Limb (tissue), 2 donors: ENCODE results near the gene TTC9C.
"Not testable (repeated sequence)": the region's sequence is repeated elsewhere in the genome, so short reads cannot be mapped to it uniquely, and the experiment has no call there.

Experiments
- DNase-seq, 2 donors: peaks; one replicate each; pipeline ENCODE4 v3.0.0-alpha.2; 2016; ENCODE audit errors: extremely low spot score in 2 of 2

Gene TTC9C

GRCh38 chr11:62728171-62728988 lies at the start of gene TTC9C:
Gene TTC9C (plus strand): TSS chr11:62728486. CDS start chr11:62728849, 363 bp downstream.
- peak; percentile 87 to 90 for DNase-seq

- DNase-seq, result peak; percentile 90 to 94
These were observed 49.3 kb upstream of the TTC9C start, which contains the start of gene UBXN1 for GRCh38 chr11:62678770-62679696. Gene UBXN1 (minus strand): TSS chr11:62679073. CDS start chr11:62678923, 150 bp downstream.

GRCh38 chr11:62680825-62681240 lies 47.5 kb upstream of the TTC9C start:
- peak in 1 of 2 donors; percentile 43 for DNase-seq

GRCh38 chr11:62682518-62682917 lies 45.8 kb upstream of the TTC9C start:
- DNase-seq, result no peak

GRCh38 chr11:62687508-62688396 lies 40.5 kb upstream of the TTC9C start:
- peak in 1 of 2 donors; percentile 53 for DNase-seq

GRCh38 chr11:62688491-62688890 lies 39.8 kb upstream of the TTC9C start:
- no peak for DNase-seq

GRCh38 chr11:62689421-62690183 lies 38.7 kb upstream of the TTC9C start, which contains the start of gene LRRN4CL:
Gene LRRN4CL (minus strand): TSS chr11:62689530. CDS start chr11:62688508, 1,022 bp downstream.
- DNase-seq, result peak; percentile 78 to 89

GRCh38 chr11:62693624-62694023 lies 34.7 kb upstream of the TTC9C start:
- not testable (repeated sequence) for DNase-seq

- DNase-seq, result peak; percentile 69 to 80
These were observed 33.7 kb upstream of the TTC9C start for GRCh38 chr11:62694455-62695167.

- no peak for DNase-seq
These were observed 26.0 kb upstream of the TTC9C start for GRCh38 chr11:62702246-62702645.

- not testable (repeated sequence) for DNase-seq
These were observed 24.4 kb upstream of the TTC9C start for GRCh38 chr11:62703921-62704320.

GRCh38 chr11:62705413-62705812 lies 22.9 kb upstream of the TTC9C start:
- DNase-seq, result no peak

GRCh38 chr11:62705880-62706849 lies 22.1 kb upstream of the TTC9C start:
- DNase-seq, result peak; percentile 94 to 97

GRCh38 chr11:62706850-62707247 lies 21.4 kb upstream of the TTC9C start:
- DNase-seq, result no peak

- DNase-seq, result peak in 1 of 2 donors; percentile 90
These were observed 20.9 kb upstream of the TTC9C start, which contains the start of the genes BSCL2 and GNG3 for GRCh38 chr11:62707277-62707861. Gene BSCL2 (minus strand): TSS chr11:62707424. CDS start chr11:62707195, 229 bp downstream. Gene GNG3 (plus strand): TSS chr11:62707676. CDS start chr11:62708296, 620 bp downstream.

- DNase-seq, result no peak
These were observed 19.9 kb upstream of the TTC9C start for GRCh38 chr11:62708392-62708791.

- peak in 1 of 2 donors; percentile 40 for DNase-seq
These were observed 19.5 kb upstream of the TTC9C start for GRCh38 chr11:62708793-62709192.
